ENCODE data around the gene FAM43A.
A peak's percentile ranks its signal among the peaks of the same experiment; 100 is the strongest.

Gene FAM43A

DNA sequence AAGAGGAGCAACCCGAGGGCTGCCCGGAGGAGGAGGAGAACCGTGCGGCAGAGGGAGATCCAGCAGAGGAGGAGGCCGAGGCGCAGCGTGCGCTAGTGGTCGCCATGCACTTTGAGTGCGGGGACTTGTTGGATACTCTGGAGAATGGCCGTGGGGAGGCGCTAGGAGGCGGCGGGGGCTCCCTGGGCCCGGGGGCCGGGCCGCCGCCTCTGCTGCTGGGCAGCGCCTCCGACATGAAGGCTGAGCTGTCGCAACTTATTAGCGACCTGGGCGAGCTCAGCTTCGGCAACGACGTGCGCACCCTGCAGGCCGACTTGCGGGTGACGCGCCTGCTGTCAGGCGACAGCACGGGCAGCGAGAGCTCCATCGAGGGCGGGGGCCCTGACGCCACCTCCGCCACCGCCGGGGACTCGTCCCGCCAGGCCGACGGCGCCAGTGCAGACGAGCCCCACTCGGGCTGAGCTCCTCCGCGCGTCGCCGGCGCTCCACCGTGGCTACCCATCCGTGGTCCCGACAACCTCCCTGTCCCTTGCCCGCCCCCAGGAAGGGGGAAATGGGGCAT lies 2.0 kb downstream of the FAM43A start:
- ATAC-seq (peak; percentile 77), DNase-seq (peak; percentile 83 to 88)
- Mint-ChIP-seq H3K27me3 (peaks cover 51% of the 10 kb centered on the region), H3K9me3 (no peaks in the 10 kb centered on the region), H3K4me1 (peaks cover 79% of the 10 kb centered on the region), H3K27ac (peak overlapping the region in 1 of 2 donors; percentile 55), H3K4me3 (peak overlapping the region; percentile 88 to 93)

DNA sequence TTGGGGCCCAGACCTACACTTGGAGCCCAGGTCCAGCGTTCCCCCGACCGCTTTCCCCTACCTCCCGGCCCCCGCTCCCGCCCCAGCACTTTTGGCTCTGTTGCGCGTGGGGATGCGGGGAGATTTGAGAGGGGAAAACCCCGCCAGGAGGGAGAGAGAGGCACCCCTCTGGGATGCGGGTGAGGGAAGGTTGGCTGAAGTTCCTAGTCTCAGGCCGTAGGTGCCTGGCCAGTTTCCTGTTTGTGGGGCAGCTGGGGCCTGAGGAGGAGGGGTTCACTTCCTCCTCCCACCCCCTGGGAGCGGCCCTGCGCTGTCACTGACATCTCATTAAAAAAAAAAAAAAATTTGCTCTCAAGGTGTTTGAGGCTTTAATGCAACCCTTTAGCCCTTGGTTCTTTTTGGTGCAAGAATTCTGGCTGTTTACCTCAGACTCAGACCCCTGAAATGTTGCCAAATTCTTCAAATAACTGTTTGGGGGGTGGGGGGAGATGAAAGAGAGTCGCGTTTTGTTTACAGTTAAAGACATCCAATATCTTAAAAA lies 2.6 kb downstream of the FAM43A start:
- peak overlapping the region; percentile 88 to 93 for H3K4me3 Mint-ChIP-seq
- H3K4me1 Mint-ChIP-seq = peaks cover 74% of the 10 kb centered on the region
- peak in 1 of 2 donors; percentile 50 for DNase-seq
- H3K27me3 Mint-ChIP-seq = peaks cover 51% of the 10 kb centered on the region
- no peaks in the 10 kb centered on the region for H3K9me3 Mint-ChIP-seq
- peak overlapping the region in 1 of 2 donors; percentile 8 for H3K27ac Mint-ChIP-seq
- ATAC-seq = peak; percentile 45

DNA sequence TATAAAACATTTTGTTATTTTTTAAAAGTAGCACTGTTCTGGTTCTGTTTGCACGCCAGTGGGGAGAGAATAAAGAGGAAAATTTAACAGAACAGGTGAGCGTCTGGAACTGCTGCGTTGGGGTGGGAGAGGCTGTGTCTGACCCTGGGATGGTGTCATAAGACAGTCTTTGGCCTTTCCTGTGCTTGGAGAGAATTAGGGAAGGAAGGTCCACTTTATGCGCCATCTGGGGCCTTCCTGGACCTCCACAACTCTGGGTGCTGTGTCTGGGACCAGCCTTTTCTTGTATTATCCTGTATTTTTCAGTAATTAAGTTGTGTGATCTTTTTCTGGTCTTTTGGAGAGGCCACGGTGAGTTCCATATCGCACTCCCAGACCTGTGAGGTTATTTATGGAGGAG lies 3.3 kb downstream of the FAM43A start:
- Mint-ChIP-seq H3K27me3 (peaks cover 51% of the 10 kb centered on the region), H3K4me1 (peaks cover 67% of the 10 kb centered on the region)

DNA sequence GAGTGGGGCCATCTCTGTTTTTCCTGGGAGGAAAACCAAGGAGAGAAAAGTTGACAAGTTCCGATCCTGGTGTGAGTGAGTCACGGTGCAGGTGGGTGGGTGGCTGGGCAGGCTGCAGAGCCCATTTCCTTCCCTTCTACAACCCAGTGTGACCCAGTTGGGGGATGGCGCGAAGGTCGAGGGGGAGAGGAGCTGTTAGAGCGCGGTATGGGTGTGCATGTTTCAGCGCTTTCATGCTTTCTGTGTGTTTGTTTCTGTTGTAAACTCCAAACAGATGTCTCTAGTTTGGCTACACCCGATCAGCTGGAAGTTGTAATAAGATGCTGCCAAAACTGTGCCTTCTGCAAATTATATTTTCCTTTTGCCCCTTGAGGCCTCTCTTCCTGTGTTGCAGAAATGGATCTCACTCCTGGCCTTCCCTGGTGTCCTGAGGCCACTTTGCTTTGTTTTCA lies 3.8 kb downstream of the FAM43A start:
- H3K4me1 Mint-ChIP-seq = peaks cover 61% of the 10 kb centered on the region
- H3K27ac Mint-ChIP-seq = no peak overlapping the region
- peaks cover 51% of the 10 kb centered on the region for H3K27me3 Mint-ChIP-seq
- ATAC-seq (no peak), DNase-seq (no peak)
- H3K9me3 Mint-ChIP-seq = no peaks in the 10 kb centered on the region
- peak overlapping the region; percentile 88 to 93 for H3K4me3 Mint-ChIP-seq

More for the DNA sequence above, 3.3 kb downstream of the FAM43A start:
- Mint-ChIP-seq H3K9me3 (no peaks in the 10 kb centered on the region), H3K4me3 (peak overlapping the region; percentile 88 to 93), H3K27ac (peak overlapping the region in 1 of 2 donors; percentile 8)
- DNase-seq (no peak), ATAC-seq (no peak)

DNA sequence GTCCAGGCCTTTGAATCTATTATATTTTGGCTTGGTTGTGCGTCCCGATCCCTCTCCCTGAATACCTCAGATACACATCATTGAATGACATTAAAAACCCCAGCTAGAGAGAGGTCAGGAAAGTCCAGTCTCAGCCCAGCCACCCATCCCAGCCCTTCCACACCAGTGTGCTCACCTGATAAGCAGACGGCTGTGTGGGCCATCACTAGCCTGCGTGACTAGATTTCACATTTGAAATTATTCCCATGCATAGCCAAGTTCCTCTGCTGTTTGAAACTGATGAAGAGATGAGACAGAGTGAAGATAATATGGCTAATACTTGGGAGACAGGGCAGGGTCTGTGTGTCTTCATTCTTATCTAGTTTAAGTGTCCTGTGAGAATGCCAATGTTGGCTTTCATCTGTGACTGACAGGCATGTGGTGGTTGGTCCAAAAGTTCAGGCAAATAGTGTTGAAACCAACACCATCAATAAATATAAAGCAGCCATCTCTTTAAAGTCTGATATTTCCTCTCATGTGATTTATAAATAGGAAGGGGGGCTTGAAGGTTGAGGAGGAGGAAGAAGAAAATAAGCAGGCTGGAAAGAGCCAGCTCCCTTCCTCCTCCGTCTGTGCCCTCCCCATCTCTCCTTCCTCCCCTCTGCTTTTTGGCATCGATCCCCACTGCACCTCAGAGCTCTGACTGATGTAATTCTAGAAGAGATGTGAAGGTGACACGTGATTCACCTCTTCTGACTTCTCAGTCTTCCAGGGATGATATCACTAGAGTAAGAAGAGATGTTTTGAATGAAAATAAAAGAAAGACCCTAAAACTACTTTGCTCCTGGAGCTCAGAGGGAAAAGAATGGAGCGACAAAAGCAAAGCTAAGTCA lies 5.1 kb downstream of the FAM43A start:
- no peak for ATAC-seq
- Mint-ChIP-seq H3K9me3 (no peaks in the 10 kb centered on the region), H3K4me1 (peaks cover 49% of the 10 kb centered on the region), H3K27ac (peak overlapping the region in 1 of 2 donors; percentile 44), H3K4me3 (no peak overlapping the region), H3K27me3 (peaks cover 47% of the 10 kb centered on the region)
- DNase-seq = no peak

DNA sequence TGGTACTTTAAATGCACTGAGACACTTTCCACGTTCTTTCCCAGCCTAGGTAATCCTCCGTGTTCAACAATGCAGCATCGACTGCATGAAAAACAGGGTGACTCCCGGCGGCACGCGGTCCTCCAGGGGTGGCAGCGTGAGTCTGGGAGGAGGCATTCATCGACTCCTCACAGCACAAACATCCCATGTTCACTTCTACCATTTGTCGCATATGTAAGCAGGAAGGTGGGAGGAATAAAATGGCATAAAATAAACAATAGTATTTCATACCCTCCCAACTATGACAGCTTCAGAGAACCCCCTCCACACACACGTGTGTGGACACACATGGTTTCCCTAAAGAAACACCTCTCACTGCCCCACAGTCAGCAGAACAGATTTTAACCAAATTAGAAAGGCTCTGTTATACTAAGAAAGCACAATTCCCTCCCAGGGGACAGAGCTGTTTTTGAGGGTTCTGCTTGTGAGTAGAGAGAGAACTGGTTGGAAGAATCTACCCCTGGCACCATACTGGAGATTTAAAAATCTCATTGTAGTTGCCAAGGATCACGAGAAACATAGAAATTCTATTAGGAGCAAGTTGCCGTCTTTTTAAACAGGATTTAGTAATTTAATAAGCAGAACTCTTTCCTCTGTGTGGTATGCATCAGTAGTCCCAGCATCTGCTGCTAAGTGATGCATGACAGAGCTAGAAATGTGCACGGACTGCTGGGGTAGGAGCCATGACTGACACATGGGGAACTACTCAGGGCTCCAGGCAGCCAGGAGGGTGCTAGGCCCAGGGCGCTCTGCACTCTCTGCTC lies 6.0 kb downstream of the FAM43A start:
- DNase-seq (no peak), ATAC-seq (no peak)
- Mint-ChIP-seq H3K4me1 (peaks cover 40% of the 10 kb centered on the region), H3K27ac (no peak overlapping the region), H3K27me3 (peaks cover 37% of the 10 kb centered on the region), H3K9me3 (no peaks in the 10 kb centered on the region), H3K4me3 (no peak overlapping the region)

DNA sequence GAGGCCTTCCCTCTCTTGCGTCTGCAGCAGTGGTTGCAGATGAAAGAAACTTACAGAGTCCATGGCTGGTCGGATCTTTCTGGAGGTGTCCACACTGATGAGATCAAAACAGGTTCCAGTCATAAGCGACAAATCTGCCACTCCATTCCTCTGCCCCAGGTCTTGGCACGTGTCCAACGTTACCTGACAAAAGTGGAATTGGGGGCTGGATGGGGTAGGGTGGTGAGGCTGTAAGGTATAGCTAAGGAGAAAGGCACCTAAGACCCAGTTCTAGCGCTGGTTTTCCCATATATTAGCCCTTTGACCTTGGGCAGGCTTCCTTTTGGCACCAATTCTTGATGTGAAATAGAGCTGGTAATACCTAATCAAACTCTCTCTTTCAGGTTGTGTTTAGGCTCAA lies 11.0 kb downstream of the FAM43A start:
- ATAC-seq = no peak
- Mint-ChIP-seq H3K4me1 (no peaks in the 10 kb centered on the region), H3K27ac (no peak overlapping the region), H3K4me3 (no peak overlapping the region), H3K9me3 (peaks cover 0 to 24% of the 10 kb centered on the region in 2 donors), H3K27me3 (no peaks in the 10 kb centered on the region)
- DNase-seq = no peak

DNA sequence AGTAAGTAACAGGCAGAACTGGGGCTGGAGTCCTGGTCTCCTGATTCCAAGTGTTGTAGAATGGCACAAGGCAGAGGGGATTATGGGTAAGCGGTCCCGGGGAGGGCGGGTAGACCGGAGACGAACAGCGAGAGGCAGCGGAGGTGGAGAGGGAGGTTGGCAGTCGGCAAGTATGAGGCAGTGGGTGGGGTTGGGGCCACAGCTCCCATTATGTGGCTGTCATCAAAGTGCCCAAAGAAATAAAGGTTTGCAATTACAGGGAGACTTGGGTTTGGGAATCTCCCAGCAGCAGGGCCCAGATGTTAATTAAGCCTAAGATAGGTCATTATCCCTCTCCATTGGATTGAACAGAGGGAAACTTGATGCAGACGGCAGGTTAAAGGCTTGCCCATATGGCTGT lies 16.9 kb downstream of the FAM43A start:
- H3K9me3 Mint-ChIP-seq = peaks cover 0 to 24% of the 10 kb centered on the region in 2 donors
- no peak for ATAC-seq

DNA sequence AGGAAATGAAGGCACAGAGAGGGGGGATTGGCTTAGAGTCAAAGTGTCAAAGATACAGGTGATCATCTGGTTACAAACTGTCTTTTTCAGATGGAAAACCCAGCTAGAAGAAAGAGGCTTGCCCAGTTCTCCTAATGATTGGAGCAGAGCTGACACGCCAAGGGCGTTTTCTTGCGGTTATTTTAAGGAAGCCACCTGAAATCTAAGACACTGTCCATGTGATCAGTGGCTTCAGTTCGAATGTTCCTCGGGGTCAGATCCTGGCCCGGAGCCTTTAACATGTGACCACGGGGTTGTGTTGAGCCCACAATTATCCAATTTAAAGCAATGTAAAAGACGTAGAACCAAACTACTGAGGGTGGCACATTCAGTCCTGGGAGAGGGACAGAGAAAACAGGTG lies 19.5 kb downstream of the FAM43A start:
- ATAC-seq = no peak
- Mint-ChIP-seq H3K4me1 (no peaks in the 10 kb centered on the region), H3K4me3 (no peak overlapping the region), H3K9me3 (peaks cover 0 to 5% of the 10 kb centered on the region in 2 donors), H3K27ac (peak overlapping the region in 1 of 2 donors; percentile 73), H3K27me3 (peaks cover 8% of the 10 kb centered on the region)
- no peak for DNase-seq

More for the DNA sequence above, 16.9 kb downstream of the FAM43A start:
- Mint-ChIP-seq H3K4me1 (no peaks in the 10 kb centered on the region), H3K27ac (no peak overlapping the region), H3K4me3 (no peak overlapping the region), H3K27me3 (peaks cover 8% of the 10 kb centered on the region)
- DNase-seq = no peak

DNA sequence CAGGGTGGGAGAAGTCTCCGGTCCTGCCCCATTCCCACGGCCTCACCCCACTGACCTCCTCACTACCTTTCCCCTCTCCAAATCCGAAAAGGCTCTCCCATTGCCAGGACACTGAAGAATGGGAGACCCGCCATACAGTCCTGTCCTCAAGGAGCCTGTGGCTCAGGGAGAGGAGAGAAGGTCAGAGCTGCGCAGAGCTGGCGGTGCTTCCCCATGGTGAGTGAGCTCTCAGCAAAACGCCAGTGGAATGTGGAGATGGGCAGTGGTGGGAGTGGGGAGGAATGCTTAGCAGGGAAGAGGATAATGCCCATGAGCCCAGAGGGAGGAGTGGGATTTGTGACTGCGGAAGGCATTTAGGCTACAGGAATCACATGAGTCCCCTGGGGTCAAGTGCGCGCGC lies 20.1 kb downstream of the FAM43A start:
- Mint-ChIP-seq H3K9me3 (peaks cover 0 to 5% of the 10 kb centered on the region in 2 donors), H3K27ac (no peak overlapping the region), H3K27me3 (peaks cover 8% of the 10 kb centered on the region), H3K4me3 (no peak overlapping the region), H3K4me1 (no peaks in the 10 kb centered on the region)
- ATAC-seq = no peak
- no peak for DNase-seq

DNA sequence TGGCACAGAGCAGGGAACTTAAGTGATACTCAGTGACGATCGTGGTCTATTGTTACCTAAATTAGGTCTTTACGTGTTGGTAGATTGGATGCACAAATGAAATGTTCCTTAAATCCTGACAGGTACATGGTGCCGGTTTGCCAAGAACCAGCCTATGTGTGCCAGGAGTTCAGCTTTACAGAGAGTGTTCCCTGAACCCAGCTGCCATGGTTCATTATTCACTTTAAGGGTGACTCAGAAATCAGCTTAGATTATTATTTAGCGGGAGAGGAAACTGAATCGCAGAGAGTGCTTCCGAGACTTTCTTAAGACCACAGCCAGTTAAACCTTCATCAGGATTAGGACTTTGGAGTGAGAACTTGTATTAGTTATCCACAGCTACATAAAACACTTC lies 21.5 kb downstream of the FAM43A start:
- no peak for DNase-seq
- no peak overlapping the region for H3K4me3 Mint-ChIP-seq

DNA sequence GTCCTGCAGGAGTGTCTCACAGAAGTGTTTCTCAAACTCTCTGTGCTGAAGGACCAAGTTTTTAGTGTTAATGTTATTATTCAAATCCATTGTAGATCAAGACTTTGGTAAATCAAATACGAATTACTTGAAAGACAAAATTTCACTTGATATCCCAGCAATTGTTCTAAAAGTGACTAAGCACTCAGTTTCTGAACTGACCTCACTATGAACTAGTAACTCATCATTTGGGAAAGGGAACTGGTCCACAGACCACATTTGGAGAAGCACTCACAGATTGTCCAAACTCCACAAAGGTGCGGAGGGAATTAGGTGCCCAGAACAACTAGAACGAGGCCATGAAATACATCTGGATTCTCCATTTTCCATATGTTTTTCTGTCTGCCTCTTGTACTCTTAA lies 25.6 kb downstream of the FAM43A start:
- no peak for ATAC-seq
- no peaks in the 10 kb centered on the region for H3K4me1 Mint-ChIP-seq
- DNase-seq = no peak
- H3K27ac Mint-ChIP-seq = no peak overlapping the region
- no peak overlapping the region for H3K4me3 Mint-ChIP-seq
- peaks cover 0 to 5% of the 10 kb centered on the region in 2 donors for H3K9me3 Mint-ChIP-seq
- H3K27me3 Mint-ChIP-seq = no peaks in the 10 kb centered on the region

More for the DNA sequence above, 21.5 kb downstream of the FAM43A start:
- Mint-ChIP-seq H3K9me3 (peaks cover 0 to 5% of the 10 kb centered on the region in 2 donors), H3K4me1 (no peaks in the 10 kb centered on the region), H3K27me3 (peaks cover 7% of the 10 kb centered on the region), H3K27ac (no peak overlapping the region)
- no peak for ATAC-seq

DNA sequence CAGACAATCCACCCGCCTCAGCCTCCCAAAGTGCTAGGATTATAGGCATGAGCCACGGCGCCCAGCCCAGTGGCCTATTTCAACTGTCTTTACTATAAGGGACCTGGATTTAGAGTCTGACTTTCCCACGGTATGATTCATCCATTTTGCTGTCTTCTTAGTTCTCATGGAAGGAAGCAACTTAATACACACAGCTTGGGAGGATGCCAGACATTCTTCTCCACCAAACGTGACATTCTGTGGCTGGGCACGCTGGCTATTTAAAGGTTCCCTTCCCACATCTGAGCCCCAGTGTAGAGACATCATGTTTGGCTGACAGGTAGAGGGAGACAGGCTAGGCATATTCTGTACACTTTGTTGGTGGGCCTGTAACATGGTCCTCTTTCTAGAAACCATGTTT lies 26.2 kb downstream of the FAM43A start:
- ATAC-seq (no peak), DNase-seq (no peak)
- Mint-ChIP-seq H3K27ac (no peak overlapping the region), H3K27me3 (no peaks in the 10 kb centered on the region), H3K9me3 (peaks cover 0 to 5% of the 10 kb centered on the region in 2 donors), H3K4me3 (no peak overlapping the region), H3K4me1 (no peaks in the 10 kb centered on the region)

DNA sequence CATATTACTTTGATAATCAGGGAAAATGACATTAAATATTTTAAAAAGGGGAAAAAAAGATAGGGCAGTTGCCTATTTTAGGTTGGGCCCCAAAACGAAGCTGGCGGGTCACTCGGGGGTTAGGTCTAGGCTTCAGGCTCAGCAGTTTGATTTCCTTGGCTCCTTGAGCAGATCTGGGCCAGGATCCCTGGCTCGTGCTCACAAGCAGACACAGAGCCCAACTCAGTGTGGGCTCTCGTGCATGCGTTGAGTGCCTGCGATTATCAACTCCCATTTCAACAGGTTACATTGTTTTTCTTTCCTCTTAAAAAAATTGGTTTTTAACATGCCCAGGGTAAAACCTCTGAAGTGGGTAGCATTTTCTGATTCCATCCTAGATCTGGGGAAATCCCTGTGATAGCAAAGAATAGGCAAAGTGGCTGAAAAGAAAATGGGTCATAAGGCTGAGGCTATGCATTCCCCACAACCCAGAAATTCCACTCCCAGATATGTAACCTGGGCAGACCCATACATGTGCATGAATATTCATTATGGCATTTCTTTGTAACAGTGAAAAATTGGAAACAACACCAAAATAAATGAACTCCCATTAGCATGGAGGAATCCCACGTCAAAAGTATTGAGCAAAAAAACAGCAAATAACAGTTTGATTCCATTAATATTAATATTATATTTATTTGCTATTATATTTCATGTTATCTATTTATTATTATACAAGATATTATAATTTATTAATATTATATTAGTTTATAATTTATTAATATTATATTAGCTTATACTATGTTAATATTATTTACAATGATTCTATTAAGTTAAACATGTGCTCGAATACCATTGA lies 27.8 kb downstream of the FAM43A start:
- ATAC-seq (no peak), DNase-seq (no peak)
- H3K9me3 Mint-ChIP-seq = no peaks in the 10 kb centered on the region
- H3K4me1 Mint-ChIP-seq = no peaks in the 10 kb centered on the region
- no peak overlapping the region for H3K4me3 Mint-ChIP-seq
- no peaks in the 10 kb centered on the region for H3K27me3 Mint-ChIP-seq
- no peak overlapping the region for H3K27ac Mint-ChIP-seq

DNA sequence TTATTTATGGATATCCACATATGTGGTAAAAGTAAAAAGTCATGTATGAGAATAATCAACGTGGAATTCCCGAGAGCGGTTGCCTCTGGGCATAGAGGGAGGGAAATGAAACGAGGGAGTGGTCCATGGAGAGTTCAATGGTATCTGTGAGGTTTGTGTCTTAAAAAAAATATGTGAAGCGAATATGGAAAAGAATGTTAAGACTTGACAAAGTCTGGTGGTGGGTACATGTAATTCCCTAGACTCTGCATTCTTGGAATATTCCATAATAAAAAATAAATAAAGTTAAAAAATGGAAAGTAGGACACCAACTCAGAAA lies 28.4 kb downstream of the FAM43A start:
- Mint-ChIP-seq H3K27ac (no peak overlapping the region), H3K9me3 (no peaks in the 10 kb centered on the region)
- ATAC-seq = no peak

More for the DNA sequence above, 28.4 kb downstream of the FAM43A start:
- H3K4me1 Mint-ChIP-seq = no peaks in the 10 kb centered on the region
- no peak for DNase-seq
- no peak overlapping the region for H3K4me3 Mint-ChIP-seq
- no peaks in the 10 kb centered on the region for H3K27me3 Mint-ChIP-seq

Measured in stimulated activated naive CD8-positive, alpha-beta T cell treated with anti-CD3 and anti-CD28 coated beads, Interleukin-15, amount 100 ng/mL, for 72 hours (primary cell).